Brain pericyte (primary cell): ENCODE data around the gene CC2D1A.

ENCODE experiments used
- DNase-seq: peaks from one replicate; pipeline ENCODE4 v3.0.0-alpha.2; 2012; ENCODE audit warnings: low read depth, low spot score

CC2D1A gene

GRCh38 chr19:13979244-13979615, 73.2 kb downstream of the CC2D1A start:
- DNase-seq, result no peak

GRCh38 chr19:13979686-13980085, 73.7 kb downstream of the CC2D1A start:
- DNase-seq, result no peak

DNA sequence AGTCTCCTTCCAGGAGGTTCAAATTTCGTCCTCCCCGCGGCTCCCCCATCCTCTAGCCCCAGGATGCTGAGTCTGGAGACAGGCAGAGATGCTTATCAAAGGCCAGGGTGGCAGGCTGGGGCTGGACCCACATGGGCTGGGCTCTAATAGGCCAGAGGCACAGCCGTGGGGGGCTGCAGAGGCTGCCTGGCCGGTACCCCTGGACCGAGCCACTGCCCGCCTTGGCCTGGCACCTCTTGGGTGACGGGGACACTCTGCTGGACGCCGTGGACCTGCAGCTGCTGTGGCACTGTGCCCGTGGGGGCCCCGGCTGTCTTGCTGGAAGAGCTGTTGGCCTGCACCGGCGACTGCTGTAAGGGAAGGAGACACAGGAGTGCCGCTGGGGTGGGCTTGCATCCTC, 74.3 kb downstream of the CC2D1A start:
- no peak for DNase-seq
